ENCODE data around the gene PRKCB. TPM values are rescaled to one million over a fixed set of nuclear protein-coding genes. Genes with fewer than 3 reads are reported as not detected.

PRKCB gene
- total and polyA plus RNA-seq, 2 experiments from 2014 or later = 3.7 to 16.4 TPM

- Mint-ChIP-seq H3K9me3 (no peaks in the 10 kb centered on the region; the same call in 2 of the 3 replicates), H3K27me3 (ENCODE audit: insufficient read depth, low read depth, poor library complexity) (peaks cover 2% of the 10 kb centered on the region), H3K27ac (no peak overlapping the region), H3K4me1 (peaks cover 39% of the 10 kb centered on the region), H3K4me3 (no peak overlapping the region), H3K36me3 (ENCODE audit: low read depth) (peaks cover 2% of the 10 kb centered on the region; the same call in 1 of the 3 replicates)
- Histone ChIP-seq H3K27me3 (ENCODE audit: insufficient read depth) (no peaks in the 10 kb centered on the region), H3K27ac (ENCODE audit: low read depth) (no peak overlapping the region), H3K4me3 (no peak overlapping the region), H3K36me3 (ENCODE audit: insufficient read depth) (no peaks in the 10 kb centered on the region), H3K79me2 (replicated peaks; ENCODE audit: insufficient read depth) (no peaks in the 10 kb centered on the region), H3K4me1 (ENCODE audit: insufficient read depth) (peaks cover 36% of the 10 kb centered on the region), H2AFZ (peak overlapping the region; percentile 61; the same call in 1 of the 2 replicates), H3K4me2 (no peak overlapping the region; the same call in 1 of the 2 replicates), H3F3A (replicated peaks; ENCODE audit: low read depth) (no peaks in the 10 kb centered on the region), H4K20me1 (replicated peaks; ENCODE audit: insufficient read depth) (no peaks in the 10 kb centered on the region), H3K9me2 (ENCODE audit: insufficient read depth) (no peaks in the 10 kb centered on the region; the same call in 1 of the 2 replicates)
- peak; percentile 58 for ATAC-seq
- DNase-seq (ENCODE audit: low spot score) = no peak
- TF ChIP-seq STAT1 (IDR thresholded peaks at IDR 0.05; ENCODE audit: unreplicated experiment) = no peak
- TF ChIP-seq EZH2 (IDR thresholded peaks at IDR 0.05; ENCODE audit: low read depth, unreplicated experiment) = no peak
- TF ChIP-seq POLR2AphosphoS5 (IDR thresholded peaks at IDR 0.05; ENCODE audit: low read depth) = no peak
- no peak for TF ChIP-seq JUNB (IDR thresholded peaks at IDR 0.05; ENCODE audit: unreplicated experiment)
- no peak for TF ChIP-seq EZH2phosphoT487 (IDR thresholded peaks at IDR 0.05; ENCODE audit: unreplicated experiment)
- TF ChIP-seq ZNF462 (CRISPR knock-in tag; IDR thresholded peaks at IDR 0.05) = no peak
These were observed 282.5 kb downstream of the PRKCB start for GRCh38 chr16:24118126-24118821.
